Lower lobe of right lung (tissue), 2 donors: ENCODE measurements around the gene MOBP. TPM values are rescaled to one million over a fixed set of nuclear protein-coding genes. Genes with fewer than 3 reads are reported as not detected.

Source experiments
- ATAC-seq, 2 donors: fragments of 200-7000 bp; cut with Tn5 transposase; one replicate each; pipeline ENCODE4 v1.9.1; 2020 to 2022; ENCODE audit warnings: mild to moderate bottlenecking in 2 of 2, moderate library complexity in 2 of 2
- DNase-seq: peaks from one replicate; pipeline ENCODE4 v3.0.0-alpha.2; 2020
- H3K27ac ChIP-seq: fragments of 200-600 bp; one replicate; pipeline ENCODE4 v1.8.0; 2022
- H3K27me3 ChIP-seq: fragments of 200-600 bp; one replicate; pipeline ENCODE4 v1.8.0; 2022; ENCODE audit warnings: low read depth
- H3K36me3 ChIP-seq: fragments of 200-600 bp; one replicate; pipeline ENCODE4 v1.8.0; 2022; ENCODE audit warnings: mild to moderate bottlenecking
- H3K4me1 ChIP-seq: fragments of 200-600 bp; one replicate; pipeline ENCODE4 v1.8.0; 2022
- H3K4me3 ChIP-seq: fragments of 200-600 bp; one replicate; pipeline ENCODE4 v1.8.0; 2022; ENCODE audit warnings: mild to moderate bottlenecking
- H3K9me3 ChIP-seq: fragments of 200-600 bp; one replicate; pipeline ENCODE4 v1.8.0; 2022
- CTCF ChIP-seq: fragments of 200-600 bp; IDR thresholded peaks from one replicate; pipeline ENCODE4 v1.8.0; 2022; ENCODE audit warnings: antibody characterized with exemption, mild to moderate bottlenecking
- intact Hi-C: fragments of 100-400 bp; cut with DNase I; formaldehyde crosslinking; loops from one replicate; pipeline ENCODE4 v1.11.0; 2022
- total RNA-seq: library from RNA; stranded (reverse); fragmentation: NEBNext Ultra II Directional; extraction: Animal tissue kit (Norgen Biotek cat#: 25700); gene quantifications from one replicate; pipeline ENCODE4 v1.2.1, GENCODE V29; 2021
- donor health status: DM: no; HTN: yes; CAD: no; lungs with severe emphysema.

The MOBP gene
- total RNA-seq, 1 donor from 2014 or later: 0.18 TPM

GRCh38 chr3:39471652-39472051 lies 4.2 kb downstream of the MOBP start:
- Histone ChIP-seq H3K9me3 (peaks cover 1% of the 10 kb centered on the region), H3K36me3 (no peaks in the 10 kb centered on the region), H3K4me1 (no peaks in the 10 kb centered on the region), H3K27ac (no peak overlapping the region), H3K27me3 (no peaks in the 10 kb centered on the region), H3K4me3 (no peak overlapping the region)
- intact Hi-C loops: no loop called here
- no peak for TF ChIP-seq CTCF
- DNase-seq (no peak), ATAC-seq (no peak)

- TF ChIP-seq CTCF: no peak
- intact Hi-C loops: no loop called here
- Histone ChIP-seq H3K9me3 (peaks cover 7% of the 10 kb centered on the region), H3K27ac (no peak overlapping the region), H3K4me3 (no peak overlapping the region), H3K36me3 (no peaks in the 10 kb centered on the region), H3K27me3 (no peaks in the 10 kb centered on the region), H3K4me1 (no peaks in the 10 kb centered on the region)
- DNase-seq (no peak), ATAC-seq (no peak)
These were observed 6.1 kb downstream of the MOBP start for GRCh38 chr3:39473452-39474125.

GRCh38 chr3:39474126-39474515 lies 6.6 kb downstream of the MOBP start:
- no peak for ATAC-seq
- Histone ChIP-seq H3K9me3 (peaks cover 7% of the 10 kb centered on the region), H3K27ac (no peak overlapping the region), H3K36me3 (no peaks in the 10 kb centered on the region), H3K27me3 (no peaks in the 10 kb centered on the region), H3K4me3 (no peak overlapping the region), H3K4me1 (no peaks in the 10 kb centered on the region)
- intact Hi-C loops: no loop called here
- DNase-seq: no peak
- no peak for TF ChIP-seq CTCF

GRCh38 chr3:39476783-39477182 lies 9.3 kb downstream of the MOBP start:
- intact Hi-C loops: no loop called here
- no peak for TF ChIP-seq CTCF
- Histone ChIP-seq H3K9me3 (peaks cover 7% of the 10 kb centered on the region), H3K4me3 (no peak overlapping the region), H3K27me3 (no peaks in the 10 kb centered on the region), H3K36me3 (no peaks in the 10 kb centered on the region), H3K27ac (no peak overlapping the region), H3K4me1 (no peaks in the 10 kb centered on the region)
- DNase-seq: no peak
- ATAC-seq: no peak

GRCh38 chr3:39478226-39478625 lies 10.7 kb downstream of the MOBP start:
- no peaks in the 10 kb centered on the region for H3K27me3 ChIP-seq
- intact Hi-C loops: no loop called here
- TF ChIP-seq CTCF: no peak
- no peak overlapping the region for H3K4me3 ChIP-seq
- no peaks in the 10 kb centered on the region for H3K36me3 ChIP-seq
- no peak overlapping the region for H3K27ac ChIP-seq
- DNase-seq (no peak), ATAC-seq (no peak)
- peaks cover 7% of the 10 kb centered on the region for H3K9me3 ChIP-seq
- no peaks in the 10 kb centered on the region for H3K4me1 ChIP-seq
